A375 (cell line): ENCODE data around the gene NXPH3. TPM values are rescaled to one million over a fixed set of nuclear protein-coding genes. Genes with fewer than 3 reads are reported as not detected.

Experiments used
- total RNA-seq: library from RNA; depleted of rRNA; stranded (reverse); fragments of >200 nt; shearing (Covaris generic); gene quantifications from 2 replicates; pipeline ENCODE4 v1.2.3, GENCODE V29; 2014; rRNA removed

NXPH3 gene
- total RNA-seq = not detected in 2 replicates

GRCh38 chr17:49575679-49576087 is at the start of gene NXPH3:
TSS of gene NXPH3 (plus strand) at chr17:49575871. CDS start at chr17:49576220, 349 bp downstream.

Other genes with a start within 250 kb of the NXPH3 start
- gene ZNF652, start 213.6 kb upstream of the NXPH3 start, total RNA-seq = 8.8 and 10.1 TPM in 2 replicates
- 202 and 221 TPM in 2 replicates for gene PHB1, start 161.0 kb upstream of the NXPH3 start, total RNA-seq
- gene NGFR, start 80.6 kb upstream of the NXPH3 start, total RNA-seq = 13.1 and 16.0 TPM in 2 replicates
- gene SPOP, start 102.2 kb downstream of the NXPH3 start, total RNA-seq = 31.8 and 41.0 TPM in 2 replicates
- 54.8 and 58.8 TPM in 2 replicates for gene SLC35B1, start 132.1 kb downstream of the NXPH3 start, total RNA-seq
- 0.98 and 3.4 TPM in 2 replicates for gene FAM117A, start 188.3 kb downstream of the NXPH3 start, total RNA-seq
- gene KAT7, start 212.8 kb downstream of the NXPH3 start, total RNA-seq = 44.1 and 47.9 TPM in 2 replicates